HepG2 (cell line): ENCODE data around the gene GLOD5. TPM values are rescaled to one million over a fixed set of nuclear protein-coding genes. Genes with fewer than 3 reads are reported as not detected.

Source experiments
- KDM3A ChIP-seq: IDR thresholded peaks from 2 replicates; pipeline ENCODE4 v1.6.1; 2018; ENCODE audit warnings: low read depth, missing compliant biosample characterization
- MEIS2 ChIP-seq: sonication (generic); formaldehyde crosslinking; IDR thresholded peaks from 2 replicates; pipeline ENCODE4 v1.9.0; 2021; ENCODE audit warnings: mild to moderate bottlenecking, missing genetic modification reagents
- SCMH1 ChIP-seq: sonication (generic); formaldehyde crosslinking; IDR thresholded peaks from 2 replicates; pipeline ENCODE4 v1.9.0; 2021; ENCODE audit warnings: missing genetic modification reagents, mild to moderate bottlenecking, borderline replicate concordance
- SP140L ChIP-seq: sonication (generic); formaldehyde crosslinking; IDR thresholded peaks from 2 replicates; pipeline ENCODE4 v1.4.0; 2020; ENCODE audit warnings: missing genetic modification reagents, borderline replicate concordance
- SRSF9 ChIP-seq: fragments of 200-400 bp; formaldehyde crosslinking; IDR thresholded peaks from 2 replicates; pipeline ENCODE4 v1.6.1; 2018; ENCODE audit warnings: borderline replicate concordance, mild to moderate bottlenecking, low read depth, low read length; ENCODE audit not compliant: insufficient read depth, poor library complexity, severe bottlenecking
- ZNF569 ChIP-seq: sonication (generic); formaldehyde crosslinking; IDR thresholded peaks from 2 replicates; pipeline ENCODE4 v1.5.0; 2020; ENCODE audit warnings: mild to moderate bottlenecking, missing genetic modification reagents, moderate library complexity, borderline replicate concordance
- ZNF597 ChIP-seq: sonication (generic); formaldehyde crosslinking; IDR thresholded peaks from 2 replicates; pipeline ENCODE4 v1.5.0; 2020; ENCODE audit warnings: missing genetic modification reagents
- ZSCAN25 ChIP-seq: sonication (generic); formaldehyde crosslinking; IDR thresholded peaks from 2 replicates; pipeline ENCODE4 v1.8.0; 2022; ENCODE audit warnings: mild to moderate bottlenecking, missing genetic modification reagents
- polyA plus RNA-seq, 8 experiments: library from polyadenylated mRNA; depleted of rRNA in 3 of 8; stranded (reverse) in 7 of 8; unstranded in 1 of 8; fragments of >200 nt; fragmentation: Illumina TruSeq in 4 of 8; extraction: Trizol in 4 of 8; gene quantifications; 2 replicates each; pipeline versions ENCODE4 v1.2.1 to v1.2.3, GENCODE V29; 2011 to 2016; ENCODE audit warnings: low read depth in 4 of 8, missing spikeins in 1 of 8, mixed read lengths in 1 of 8; ENCODE audit not compliant: insufficient read depth in 1 of 8
- total RNA-seq, 5 experiments: library from RNA; depleted of rRNA; stranded (reverse); fragments of >200 nt; fragmentation: Illumina TruSeq; extraction: Trizol; gene quantifications; 2 replicates each; pipeline ENCODE4 v1.2.3, GENCODE V29; 2016; ENCODE audit warnings: low read depth in 1 of 5
- TF ChIP-seq, protein P1 (sequence below): sonication (generic); formaldehyde crosslinking; IDR thresholded peaks from 2 replicates; pipeline ENCODE4 v1.4.0; 2020; ENCODE audit warnings: missing genetic modification reagents, low read depth, mild to moderate bottlenecking, borderline replicate concordance
- TF ChIP-seq, protein P2 (sequence below): sonication (generic); formaldehyde crosslinking; IDR thresholded peaks from 2 replicates; pipeline ENCODE4 v1.4.0; 2020; ENCODE audit warnings: low read depth, mild to moderate bottlenecking, missing genetic modification reagents

The GLOD5 gene
- total and polyA plus RNA-seq, 2 of the 13 experiments (the other 11 are each of a cell fraction or from before 2014, with no cell fraction given) = 0.93 to 1.3 TPM

- TF ChIP-seq ZNF569 (CRISPR knock-in tag) = no peak
- TF ChIP-seq SP140L (CRISPR knock-in tag) = no peak
- no peak for TF ChIP-seq SRSF9
- TF ChIP-seq SCMH1 (CRISPR knock-in tag) = no peak
- no peak for TF ChIP-seq ZNF597 (CRISPR knock-in tag)
- TF ChIP-seq ZSCAN25 = no peak
- TF ChIP-seq MEIS2 (CRISPR knock-in tag) = no peak
- TF ChIP-seq, protein P1, sequence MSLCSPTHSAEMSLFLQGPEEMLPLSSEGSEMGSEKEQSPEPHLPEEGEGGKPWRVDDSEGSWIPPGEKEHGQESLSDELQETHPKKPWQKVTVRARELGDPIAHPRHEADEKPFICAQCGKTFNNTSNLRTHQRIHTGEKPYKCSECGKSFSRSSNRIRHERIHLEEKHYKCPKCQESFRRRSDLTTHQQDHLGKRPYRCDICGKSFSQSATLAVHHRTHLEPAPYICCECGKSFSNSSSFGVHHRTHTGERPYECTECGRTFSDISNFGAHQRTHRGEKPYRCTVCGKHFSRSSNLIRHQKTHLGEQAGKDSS = no peak
- TF ChIP-seq KDM3A (CRISPR knock-in tag) = no peak
- TF ChIP-seq, protein P2, sequence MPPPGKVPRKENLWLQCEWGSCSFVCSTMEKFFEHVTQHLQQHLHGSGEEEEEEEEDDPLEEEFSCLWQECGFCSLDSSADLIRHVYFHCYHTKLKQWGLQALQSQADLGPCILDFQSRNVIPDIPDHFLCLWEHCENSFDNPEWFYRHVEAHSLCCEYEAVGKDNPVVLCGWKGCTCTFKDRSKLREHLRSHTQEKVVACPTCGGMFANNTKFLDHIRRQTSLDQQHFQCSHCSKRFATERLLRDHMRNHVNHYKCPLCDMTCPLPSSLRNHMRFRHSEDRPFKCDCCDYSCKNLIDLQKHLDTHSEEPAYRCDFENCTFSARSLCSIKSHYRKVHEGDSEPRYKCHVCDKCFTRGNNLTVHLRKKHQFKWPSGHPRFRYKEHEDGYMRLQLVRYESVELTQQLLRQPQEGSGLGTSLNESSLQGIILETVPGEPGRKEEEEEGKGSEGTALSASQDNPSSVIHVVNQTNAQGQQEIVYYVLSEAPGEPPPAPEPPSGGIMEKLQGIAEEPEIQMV (CRISPR knock-in tag) = no peak
Measured at GRCh38 chrX:48790477-48790876, 28.9 kb downstream of the GLOD5 start (continued).
